ENCODE results near the gene UROC1.

UROC1 gene

GRCh38 chr3:126477061-126477380 is 40.6 kb downstream of the UROC1 start:
- DNase-seq, result no peak

GRCh38 chr3:126476166-126477060 is 41.2 kb downstream of the UROC1 start:
- DNase-seq, result no peak

GRCh38 chr3:126475413-126476114 is 42.0 kb downstream of the UROC1 start, which contains the start of gene ZXDC:
TSS of gene ZXDC (minus strand) at chr3:126475891. CDS start at chr3:126475865, 26 bp downstream.
- DNase-seq, result peak; percentile 95

- DNase-seq, result peak; percentile 35
Measured at GRCh38 chr3:126474498-126475412, 42.8 kb downstream of the UROC1 start.

GRCh38 chr3:126473292-126474168 is 44.0 kb downstream of the UROC1 start:
- peak; percentile 33 for DNase-seq

GRCh38 chr3:126472277-126473006 is 45.1 kb downstream of the UROC1 start:
- peak; percentile 49 for DNase-seq

- DNase-seq, result no peak
Measured at GRCh38 chr3:126469479-126469878, 48.1 kb downstream of the UROC1 start.

- DNase-seq, result no peak
Measured at GRCh38 chr3:126468028-126468891, 49.3 kb downstream of the UROC1 start.

- DNase-seq, result no peak
Measured at GRCh38 chr3:126467611-126467955, 50.0 kb downstream of the UROC1 start.

- DNase-seq, result no peak
Measured at GRCh38 chr3:126466886-126467610, 50.5 kb downstream of the UROC1 start.

- no peak for DNase-seq
Measured at GRCh38 chr3:126465928-126466544, 51.5 kb downstream of the UROC1 start.

GRCh38 chr3:126464997-126465396 is 52.6 kb downstream of the UROC1 start:
- DNase-seq, result no peak

GRCh38 chr3:126464494-126464893 is 53.1 kb downstream of the UROC1 start:
- DNase-seq, result no peak

- DNase-seq, result no peak
Measured at GRCh38 chr3:126464093-126464492, 53.5 kb downstream of the UROC1 start.

- DNase-seq, result no peak
Measured at GRCh38 chr3:126463521-126463920, 54.1 kb downstream of the UROC1 start.

- DNase-seq, result no peak
Measured at GRCh38 chr3:126461450-126462070, 56.0 kb downstream of the UROC1 start.

- no peak for DNase-seq
Measured at GRCh38 chr3:126460381-126460780, 57.2 kb downstream of the UROC1 start.

- DNase-seq, result no peak
Measured at GRCh38 chr3:126459763-126460127, 57.8 kb downstream of the UROC1 start.

Data from activated CD4-positive, alpha-beta T cell treated with anti-CD3 and anti-CD28 coated beads, Interleukin-2, amount 50 U/mL, for 16 hours (primary cell).